ENCODE data around the gene MYO1B.
A peak's percentile ranks its signal among the peaks of the same experiment; 100 is the strongest.

Gene MYO1B

DNA sequence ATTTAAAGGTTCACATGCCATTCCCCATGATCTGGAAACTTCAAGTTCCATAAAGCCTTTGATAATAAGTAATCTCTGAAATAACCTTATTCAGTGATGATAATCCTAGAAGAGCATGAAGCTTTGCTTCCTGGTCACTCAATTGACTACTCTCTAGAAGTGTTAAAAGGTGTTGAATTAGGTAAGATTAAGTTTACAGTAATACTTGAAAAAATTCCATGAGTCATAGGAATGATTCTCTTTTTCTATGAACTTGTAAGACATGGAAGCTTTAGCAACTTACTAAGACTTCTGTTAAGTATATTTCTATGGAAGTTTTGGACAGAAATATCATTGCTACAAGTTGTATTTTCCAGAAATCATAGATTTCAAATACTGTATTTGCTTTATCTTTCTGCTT is 100.6 kb downstream of the MYO1B start:
- DNase-seq (ENCODE audit: low read depth) = peak; percentile 42
- TF ChIP-seq, protein P1, sequence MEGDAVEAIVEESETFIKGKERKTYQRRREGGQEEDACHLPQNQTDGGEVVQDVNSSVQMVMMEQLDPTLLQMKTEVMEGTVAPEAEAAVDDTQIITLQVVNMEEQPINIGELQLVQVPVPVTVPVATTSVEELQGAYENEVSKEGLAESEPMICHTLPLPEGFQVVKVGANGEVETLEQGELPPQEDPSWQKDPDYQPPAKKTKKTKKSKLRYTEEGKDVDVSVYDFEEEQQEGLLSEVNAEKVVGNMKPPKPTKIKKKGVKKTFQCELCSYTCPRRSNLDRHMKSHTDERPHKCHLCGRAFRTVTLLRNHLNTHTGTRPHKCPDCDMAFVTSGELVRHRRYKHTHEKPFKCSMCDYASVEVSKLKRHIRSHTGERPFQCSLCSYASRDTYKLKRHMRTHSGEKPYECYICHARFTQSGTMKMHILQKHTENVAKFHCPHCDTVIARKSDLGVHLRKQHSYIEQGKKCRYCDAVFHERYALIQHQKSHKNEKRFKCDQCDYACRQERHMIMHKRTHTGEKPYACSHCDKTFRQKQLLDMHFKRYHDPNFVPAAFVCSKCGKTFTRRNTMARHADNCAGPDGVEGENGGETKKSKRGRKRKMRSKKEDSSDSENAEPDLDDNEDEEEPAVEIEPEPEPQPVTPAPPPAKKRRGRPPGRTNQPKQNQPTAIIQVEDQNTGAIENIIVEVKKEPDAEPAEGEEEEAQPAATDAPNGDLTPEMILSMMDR (conservative IDR thresholded peaks at IDR 0.05; ENCODE audit: control insufficient read depth, insufficient read depth, low read depth, low read length) = no peak
- no peak overlapping the region for H3K4me3 ChIP-seq (ENCODE audit: control insufficient read depth, low read depth, low read length)

DNA sequence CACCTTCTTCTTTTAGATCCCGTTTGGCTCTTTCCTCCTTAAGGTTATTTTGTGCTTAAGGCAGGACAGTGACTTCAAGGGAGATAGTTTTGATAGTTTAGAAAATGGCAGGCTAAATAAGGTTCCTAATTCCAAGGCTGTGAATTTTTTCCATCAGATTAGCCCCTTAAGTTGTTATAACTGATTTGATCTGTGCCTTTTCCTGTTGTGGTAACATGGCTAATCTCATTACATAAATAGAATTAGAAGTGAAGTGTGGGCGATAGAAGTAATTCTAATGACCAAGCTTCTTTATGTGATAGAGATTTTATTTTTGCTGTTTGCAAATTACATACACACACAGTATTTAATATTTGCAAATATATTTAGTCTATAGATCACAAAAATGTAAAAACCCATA is 102.0 kb downstream of the MYO1B start:
- DNase-seq (ENCODE audit: low read depth) = no peak
- TF ChIP-seq, protein P1 (conservative IDR thresholded peaks at IDR 0.05; ENCODE audit: control insufficient read depth, insufficient read depth, low read depth, low read length) = no peak
- no peak overlapping the region for H3K4me3 ChIP-seq (ENCODE audit: control insufficient read depth, low read depth, low read length)

DNA sequence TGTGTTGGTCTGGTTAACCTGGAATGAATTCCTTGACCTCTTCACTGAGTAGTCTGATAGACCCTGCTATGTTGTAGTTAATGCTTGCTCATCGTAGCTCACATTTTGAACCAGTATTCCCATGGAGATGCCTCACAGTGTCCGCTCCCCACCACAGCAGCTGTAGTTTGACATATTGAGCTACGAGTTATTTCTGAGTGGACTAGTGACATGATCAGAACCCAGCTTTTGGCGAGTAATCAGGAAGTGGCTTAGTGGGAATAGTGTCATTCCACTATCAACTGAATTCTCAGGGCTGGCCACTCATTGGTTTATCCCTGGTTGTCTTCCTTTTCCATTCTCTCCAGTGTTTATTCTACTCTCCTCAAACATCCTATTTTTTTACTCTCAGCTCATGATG is 102.7 kb downstream of the MYO1B start:
- H3K4me3 ChIP-seq (ENCODE audit: control insufficient read depth, low read depth, low read length) = no peak overlapping the region
- DNase-seq (ENCODE audit: low read depth) = peak; percentile 59
- TF ChIP-seq, protein P1 (conservative IDR thresholded peaks at IDR 0.05; ENCODE audit: control insufficient read depth, insufficient read depth, low read depth, low read length) = no peak

DNA sequence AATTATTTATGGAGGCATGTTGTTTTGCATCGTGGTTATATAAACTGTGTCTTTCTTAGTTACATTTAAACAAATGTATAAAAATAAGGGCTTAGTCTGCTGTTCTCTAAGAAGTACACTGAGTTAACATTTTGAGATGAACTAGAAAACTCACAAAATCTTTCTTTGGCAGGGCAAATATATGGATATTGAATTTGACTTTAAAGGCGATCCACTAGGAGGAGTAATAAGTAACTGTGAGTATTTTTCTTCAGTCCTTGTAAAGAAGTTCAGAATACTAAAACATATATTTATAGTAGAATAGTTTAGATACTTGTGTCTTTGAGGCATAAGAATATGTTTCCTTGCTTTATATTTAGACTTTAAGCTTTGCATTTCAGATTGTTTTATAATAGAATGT is 104.8 kb downstream of the MYO1B start:
- TF ChIP-seq, protein P1 (conservative IDR thresholded peaks at IDR 0.05; ENCODE audit: control insufficient read depth, insufficient read depth, low read depth, low read length) = peak; percentile 14
- no peak for DNase-seq (ENCODE audit: low read depth)
- no peak overlapping the region for H3K4me3 ChIP-seq (ENCODE audit: control insufficient read depth, low read depth, low read length)

DNA sequence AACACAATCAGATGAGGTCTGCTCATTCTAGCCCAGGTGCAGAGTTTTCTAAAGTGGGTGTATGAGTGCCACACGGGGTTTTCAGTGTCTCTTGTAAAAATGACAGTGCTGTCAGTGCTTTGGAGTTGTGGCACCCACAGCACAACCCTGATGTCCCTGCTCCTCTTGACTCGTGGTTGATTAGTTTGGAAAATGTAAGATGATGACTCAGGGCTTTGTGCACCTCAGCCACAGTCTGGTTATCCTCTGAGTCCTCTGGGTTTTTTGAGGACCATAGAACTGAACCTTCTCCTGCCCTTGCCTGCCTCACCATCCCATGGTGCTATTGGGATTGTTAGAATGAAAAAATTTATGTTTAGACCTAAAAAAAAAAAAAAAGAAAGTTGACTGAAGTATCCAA is 105.6 kb downstream of the MYO1B start:
- DNase-seq (ENCODE audit: low read depth) = peak; percentile 61
- TF ChIP-seq, protein P1 (conservative IDR thresholded peaks at IDR 0.05; ENCODE audit: control insufficient read depth, insufficient read depth, low read depth, low read length) = no peak
- H3K4me3 ChIP-seq (ENCODE audit: control insufficient read depth, low read depth, low read length) = no peak overlapping the region

DNA sequence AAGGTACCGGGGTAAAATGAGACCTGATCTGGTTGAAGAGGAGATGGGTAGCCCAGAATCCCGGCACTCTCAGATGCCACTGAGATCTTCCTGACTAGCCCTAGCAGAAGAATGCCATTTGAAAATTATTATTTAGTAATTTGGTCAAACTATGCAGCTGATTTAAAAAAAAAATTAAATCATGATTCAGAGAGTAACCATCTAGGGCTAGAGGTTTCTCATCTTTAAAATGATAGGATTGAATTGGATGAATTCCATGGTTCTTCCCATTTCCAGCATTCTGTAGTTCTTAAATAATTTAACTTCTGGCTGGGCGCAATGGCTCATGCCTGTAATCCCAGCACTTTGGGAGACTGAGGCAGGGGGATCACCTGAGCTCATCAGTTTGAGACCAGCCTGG is 106.1 kb downstream of the MYO1B start:
- peak; percentile 34 for DNase-seq (ENCODE audit: low read depth)
- H3K4me3 ChIP-seq (ENCODE audit: control insufficient read depth, low read depth, low read length) = no peak overlapping the region
- TF ChIP-seq, protein P1 (conservative IDR thresholded peaks at IDR 0.05; ENCODE audit: control insufficient read depth, insufficient read depth, low read depth, low read length) = no peak

DNA sequence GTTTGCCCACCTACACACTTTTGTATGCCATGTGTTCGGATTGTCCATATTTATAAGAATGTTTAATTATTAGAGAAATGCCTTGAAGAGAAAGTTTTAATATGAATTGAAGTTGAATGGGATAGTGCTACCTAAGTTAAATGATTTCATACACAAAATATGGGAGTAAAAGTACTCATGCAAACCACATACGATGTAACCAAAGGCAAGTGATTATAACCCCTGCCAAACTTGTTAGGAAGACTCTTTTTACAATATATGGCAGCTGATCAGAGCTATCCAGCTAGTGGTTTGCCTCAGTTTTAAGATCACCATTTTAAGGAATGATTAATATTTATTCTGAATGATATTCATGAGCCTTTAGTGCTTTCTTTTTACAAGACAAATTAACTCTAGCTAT is 106.7 kb downstream of the MYO1B start:
- TF ChIP-seq, protein P1 (conservative IDR thresholded peaks at IDR 0.05; ENCODE audit: control insufficient read depth, insufficient read depth, low read depth, low read length) = no peak
- peak; percentile 55 for DNase-seq (ENCODE audit: low read depth)
- no peak overlapping the region for H3K4me3 ChIP-seq (ENCODE audit: control insufficient read depth, low read depth, low read length)
